Heart left ventricle (tissue), 16 donors: ENCODE data around the gene TOR4A. TPM values are rescaled to one million over a fixed set of nuclear protein-coding genes. Genes with fewer than 3 reads are reported as not detected.

ENCODE experiments used
- ATAC-seq, 4 donors: fragments of 200-7000 bp; cut with Tn5 transposase; one replicate each; pipeline ENCODE4 v1.9.1; 2020 to 2022; ENCODE audit warnings: moderate library complexity in 4 of 4, mild to moderate bottlenecking in 3 of 4, moderate number of reproducible peaks in 1 of 4
- DNase-seq, 5 donors: peaks; one replicate each; pipeline ENCODE4 v3.0.0-alpha.2; 2020
- H3K27ac ChIP-seq, 12 donors: fragments of 200-600 bp; sonication (generic) in 4 of 12; one replicate each; pipeline versions ENCODE4 v1.5.0 to v1.8.0; 2016 to 2022; ENCODE audit warnings: mild to moderate bottlenecking in 2 of 12
- H3K27me3 ChIP-seq, 9 donors: fragments of 200-600 bp; sonication (generic) in 2 of 9; one replicate each; pipeline versions ENCODE4 v1.5.1 to v1.8.0; 2016 to 2022; ENCODE audit warnings: mild to moderate bottlenecking in 3 of 9
- H3K36me3 ChIP-seq, 9 donors: fragments of 200-600 bp; sonication (generic) in 2 of 9; one replicate each; pipeline versions ENCODE4 v1.5.0 to v1.8.0; 2018 to 2022; ENCODE audit warnings: mild to moderate bottlenecking in 2 of 9
- H3K4me1 ChIP-seq, 12 donors: fragments of 200-600 bp; sonication (generic) in 4 of 12; one replicate each; pipeline versions ENCODE4 v1.5.0 to v1.8.0; 2016 to 2022; ENCODE audit warnings: mild to moderate bottlenecking in 3 of 12
- H3K4me3 ChIP-seq, 12 donors: fragments of 200-600 bp; sonication (generic) in 4 of 12; one replicate each; pipeline versions ENCODE4 v1.5.0 to v1.8.0; 2017 to 2022; ENCODE audit warnings: mild to moderate bottlenecking in 9 of 12, moderate library complexity in 4 of 12
- H3K9me3 ChIP-seq, 12 donors: fragments of 200-600 bp; sonication (generic) in 4 of 12; one replicate each; pipeline versions ENCODE4 v1.5.0 to v1.8.0; 2016 to 2022; ENCODE audit warnings: mild to moderate bottlenecking in 1 of 12
- POLR2A ChIP-seq, 2 donors: fragments of 450-650 bp; IDR thresholded peaks; one replicate each; pipeline ENCODE4 v1.6.1; 2017; ENCODE audit warnings: antibody characterized with exemption in 2 of 2, mild to moderate bottlenecking in 2 of 2, moderate library complexity in 2 of 2
- WGBS, 4 donors: extraction: QIAGEN DNeasy Blood & Tissue Kit in 2 of 4; methylation state at CpG; one replicate each; pipeline versions ENCODE4 v1.1.5 to v1.1.7; 2013 to 2018; 5-methylcytosine and 5-hydroxymethylcytosine counted together
- intact Hi-C, 10 donors: fragments of 100-400 bp; cut with DNase I; formaldehyde crosslinking; loops; one replicate each; pipeline versions ENCODE4 v1.11.1 to v1.14.2; 2022
- polyA plus RNA-seq, 2 donors: library from polyadenylated mRNA; stranded (reverse); fragments of 200-250 nt; gene quantifications; one replicate each; pipeline ENCODE4 v1.2.3, GENCODE V29; 2013
- total RNA-seq, 9 donors: library from RNA; depleted of rRNA in 2 of 9; stranded (reverse); fragments of >200 nt in 2 of 9; fragmentation: NEBNext Ultra II Directional in 3 of 9; extraction: Animal tissue kit (Norgen Biotek cat#: 25700) in 3 of 9; gene quantifications; one replicate each; pipeline versions ENCODE4 v1.1.0 to v1.2.4, GENCODE V29; 2016 to 2023
- TF ChIP-seq, protein P1 (sequence below), 12 donors: fragments of 200-600 bp; sonication (generic) in 4 of 12; IDR thresholded peaks; one replicate each; pipeline versions ENCODE4 v1.5.0 to v1.8.0; 2018 to 2022; ENCODE audit warnings: antibody characterized with exemption in 12 of 12, mild to moderate bottlenecking in 5 of 12
- donor health status: ischemic (EF 13 %, LVEDD 7.1; RV severe dilation, severe dysfunction).
- donor health status: healthy with polysubstance abuse.
- donor health status: DM: no; HTN: yes; CAD: no.
- donor health status: DM: no; HTN: no; CAD: no.
- donor health status: ischemic (EF 25% LVEDD 6.9; RV normal size, moderate dysfunction).
- donor health status: ischemic (EF 25% LVEDD 5.7; RV mildly dilated, moderate dysfunction).
- donor health status: healthy.
- donor health status: DM: yes; HTN: yes; CAD: no.
- donor health status: ischemic (EF 35%, LVEDD 5.7; RV mildly dilated, moderate dysfunction).
- donor health status: nonischemic (EF 11% LVEDD 7.7; RV severe dilation, severe dysfunction).
- donor health status: DM: yes; HTN: yes; CAD: no.
- donor health status: PGD.
- donor health status: ischemic (EF 29% LVEDD 5.4; RV normal size, mild dysfunction).
- donor health status: nonischemic (EF 23%, LVEDD 6.1; RV moderate dilation, normal function).

The TOR4A gene
- total and polyA plus RNA-seq, 11 donors, result 6.6 to 46.4 (median 16.4) TPM

DNA sequence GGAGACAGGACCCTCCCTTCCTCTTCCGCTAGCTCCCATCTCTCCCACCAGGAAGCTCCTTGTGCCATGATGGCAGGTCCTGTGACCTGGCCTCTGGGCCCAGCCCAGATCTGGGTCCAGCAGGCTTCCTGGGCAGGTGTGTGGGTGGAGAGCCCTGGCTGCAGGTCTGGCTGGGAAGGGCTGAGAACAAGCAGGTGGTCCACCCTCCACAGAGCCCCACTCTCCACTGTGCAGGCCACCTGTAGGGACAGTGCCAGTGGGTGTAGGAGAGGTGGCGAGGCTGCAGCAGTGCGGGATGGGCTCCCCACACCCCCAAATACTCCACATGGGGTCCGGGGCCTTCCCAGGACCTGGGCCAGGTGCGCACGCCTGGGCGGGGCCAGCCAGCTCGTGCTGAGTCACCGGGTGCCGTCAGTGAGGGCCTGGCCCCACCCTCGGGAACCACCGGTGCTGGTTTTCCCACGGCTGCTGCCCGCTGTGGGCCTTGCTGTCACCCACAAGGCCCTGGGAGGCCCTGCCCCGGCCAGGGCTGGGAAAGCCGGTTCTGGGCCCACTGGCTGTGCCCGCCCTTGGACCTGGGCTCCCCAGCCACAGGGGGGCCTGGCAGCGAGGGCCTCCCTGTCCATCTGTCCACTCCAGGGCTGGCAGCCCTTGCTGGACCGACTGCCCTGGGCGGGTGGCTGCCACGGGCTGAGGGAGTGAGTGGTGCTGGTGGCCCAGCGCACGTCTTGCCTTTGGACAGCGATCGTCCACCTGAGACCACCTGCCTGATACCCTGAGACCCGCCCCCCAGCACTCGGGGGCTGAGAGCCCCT, 33.9 kb downstream of the TOR4A start:
- ATAC-seq (peak in 1 of 4 donors; percentile 2), DNase-seq (peak in 3 of 5 donors; percentile 26 to 66 (median 28))
- Histone ChIP-seq H3K9me3 (no peaks in the 10 kb centered on the region), H3K4me3 (no peak overlapping the region), H3K27ac (peak overlapping the region in 4 of 12 donors; percentile 13 to 42 (median 21)), H3K27me3 (peaks cover 0 to 24% (median 3%) of the 10 kb centered on the region in 9 donors), H3K4me1 (peaks cover 6 to 47% (median 25%) of the 10 kb centered on the region in 12 donors), H3K36me3 (no peaks in the 10 kb centered on the region)
- whole genome bisulfite sequencing, 4 donors, result 82 to 89% (median 85%) methylated on average over 14 to 27 of the region's 27 CpGs
- intact Hi-C loops, result no loop called here
- TF ChIP-seq POLR2A (IDR thresholded peaks at IDR 0.05), result no peak
- TF ChIP-seq, protein P1, sequence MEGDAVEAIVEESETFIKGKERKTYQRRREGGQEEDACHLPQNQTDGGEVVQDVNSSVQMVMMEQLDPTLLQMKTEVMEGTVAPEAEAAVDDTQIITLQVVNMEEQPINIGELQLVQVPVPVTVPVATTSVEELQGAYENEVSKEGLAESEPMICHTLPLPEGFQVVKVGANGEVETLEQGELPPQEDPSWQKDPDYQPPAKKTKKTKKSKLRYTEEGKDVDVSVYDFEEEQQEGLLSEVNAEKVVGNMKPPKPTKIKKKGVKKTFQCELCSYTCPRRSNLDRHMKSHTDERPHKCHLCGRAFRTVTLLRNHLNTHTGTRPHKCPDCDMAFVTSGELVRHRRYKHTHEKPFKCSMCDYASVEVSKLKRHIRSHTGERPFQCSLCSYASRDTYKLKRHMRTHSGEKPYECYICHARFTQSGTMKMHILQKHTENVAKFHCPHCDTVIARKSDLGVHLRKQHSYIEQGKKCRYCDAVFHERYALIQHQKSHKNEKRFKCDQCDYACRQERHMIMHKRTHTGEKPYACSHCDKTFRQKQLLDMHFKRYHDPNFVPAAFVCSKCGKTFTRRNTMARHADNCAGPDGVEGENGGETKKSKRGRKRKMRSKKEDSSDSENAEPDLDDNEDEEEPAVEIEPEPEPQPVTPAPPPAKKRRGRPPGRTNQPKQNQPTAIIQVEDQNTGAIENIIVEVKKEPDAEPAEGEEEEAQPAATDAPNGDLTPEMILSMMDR (IDR thresholded peaks at IDR 0.05), result no peak

DNA sequence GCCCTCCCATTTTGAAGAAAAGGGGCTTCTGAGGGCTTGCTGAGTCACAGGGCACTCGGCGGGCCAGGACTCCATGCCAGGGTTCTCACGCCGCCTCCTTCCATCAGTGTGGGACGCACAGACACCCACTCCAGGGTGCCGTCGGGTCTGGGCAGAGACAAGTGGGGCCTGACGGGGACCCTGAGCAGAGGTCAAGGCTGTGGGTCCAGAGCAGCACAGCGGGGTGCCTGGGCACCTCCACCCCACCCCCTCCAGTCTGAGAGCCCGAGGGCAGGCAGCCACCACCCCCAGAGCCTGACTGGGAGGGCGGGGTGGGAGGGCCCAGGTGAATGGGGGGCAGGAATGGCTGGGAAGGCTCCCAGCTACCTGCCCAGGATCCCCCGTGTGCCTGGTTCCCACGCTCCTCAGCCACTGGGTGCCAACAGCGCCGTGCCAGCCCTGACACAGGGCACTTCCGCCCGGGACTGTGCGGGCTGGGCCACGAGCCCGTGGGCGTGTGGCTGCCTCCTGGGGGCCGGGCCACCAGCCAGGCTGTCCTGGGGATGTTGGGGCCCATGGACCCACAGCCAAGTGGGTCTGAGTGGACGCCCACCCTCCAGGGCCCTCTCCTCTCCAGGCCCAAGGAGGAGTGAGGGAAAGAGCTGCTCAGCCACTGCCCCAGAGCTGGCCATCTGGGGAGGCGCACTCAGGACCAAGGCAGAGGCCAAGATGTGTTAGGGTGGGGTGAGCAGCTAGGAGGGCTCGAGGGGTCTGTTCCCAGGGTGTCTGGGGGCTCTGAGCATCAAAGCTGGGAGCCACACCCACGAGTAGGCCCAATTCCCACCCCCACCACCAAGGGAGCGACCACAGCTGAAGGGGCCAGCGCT, 34.7 kb downstream of the TOR4A start:
- H3K4me3 ChIP-seq, result no peak overlapping the region
- H3K4me1 ChIP-seq, result peaks cover 0 to 47% (median 25%) of the 10 kb centered on the region in 12 donors
- no peaks in the 10 kb centered on the region for H3K36me3 ChIP-seq
- H3K27ac ChIP-seq, result peak overlapping the region in 5 of 12 donors; percentile 4 to 42 (median 13)
- TF ChIP-seq POLR2A (IDR thresholded peaks at IDR 0.05), result no peak
- TF ChIP-seq, protein P1 (IDR thresholded peaks at IDR 0.05), result no peak
- no peak for ATAC-seq
- intact Hi-C loops, result no loop called here
- DNase-seq, result peak in 1 of 5 donors; percentile 59
- H3K27me3 ChIP-seq, result peaks cover 0 to 23% (median 6%) of the 10 kb centered on the region in 9 donors
- no peaks in the 10 kb centered on the region for H3K9me3 ChIP-seq
- WGBS, 4 donors, result 86 to 91% (median 89%) methylated on average over 9 to 28 of the region's 28 CpGs

DNA sequence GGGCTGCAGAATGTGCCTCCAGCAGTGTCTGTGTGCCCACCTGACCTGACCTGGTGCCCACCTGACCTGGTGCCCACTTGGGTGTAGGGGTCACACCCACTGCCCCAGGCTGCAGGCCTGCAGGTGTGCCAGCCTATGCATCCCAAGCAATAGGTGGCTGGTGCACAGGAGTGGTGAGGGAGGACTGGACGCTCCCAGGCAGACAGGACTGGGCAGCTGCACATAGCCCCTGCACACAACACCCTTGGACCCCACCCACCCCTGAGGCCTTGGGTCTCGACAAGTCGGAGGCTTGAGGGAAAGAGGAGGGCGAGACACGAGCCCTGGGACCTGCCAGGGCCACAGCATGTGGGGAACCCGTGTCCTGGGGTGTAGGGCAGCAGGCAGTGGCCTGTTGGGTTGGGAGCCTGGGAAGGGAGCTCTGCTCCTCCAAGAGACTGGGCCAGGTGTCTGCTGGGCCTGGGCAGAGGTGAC, 35.4 kb downstream of the TOR4A start:
- intact Hi-C loops, result no loop called here
- no peaks in the 10 kb centered on the region for H3K36me3 ChIP-seq
- no peak overlapping the region for H3K4me3 ChIP-seq
- H3K9me3 ChIP-seq, result no peaks in the 10 kb centered on the region
- TF ChIP-seq POLR2A (IDR thresholded peaks at IDR 0.05), result no peak
- TF ChIP-seq, protein P1 (IDR thresholded peaks at IDR 0.05), result no peak
- ATAC-seq, result no peak
- H3K27ac ChIP-seq, result no peak overlapping the region
- WGBS, 4 donors, result 84 to 100% (median 95%) methylated on average over 4 to 6 of the region's 6 CpGs
- peaks cover 0 to 21% (median 6%) of the 10 kb centered on the region in 9 donors for H3K27me3 ChIP-seq
- peaks cover 0 to 47% (median 20%) of the 10 kb centered on the region in 12 donors for H3K4me1 ChIP-seq
- peak in 2 of 5 donors; percentile 18 to 62 for DNase-seq
